GM19372 (cell line): ENCODE measurements around the gene ARMC5.
A peak's percentile ranks its signal among the peaks of the same experiment; 100 is the strongest.
"Not testable (repeated sequence)": the region's sequence is repeated elsewhere in the genome, so short reads cannot be mapped to it uniquely, and the experiment has no call there.

Experiments
- ATAC-seq: cut with Tn5 transposase; IDR thresholded peaks from one replicate; pipeline ENCODE4 v1.9.1; 2021; ENCODE audit warnings: mild to moderate bottlenecking, low read depth, moderate library complexity; ENCODE audit not compliant: unreplicated experiment

Gene ARMC5

GRCh38 chr16:31493506-31494125, 34.3 kb downstream of the ARMC5 start:
- no peak for ATAC-seq

GRCh38 chr16:31496670-31497069, 37.4 kb downstream of the ARMC5 start:
- ATAC-seq: no peak

- ATAC-seq: no peak
Measured at GRCh38 chr16:31498493-31498892, 39.2 kb downstream of the ARMC5 start.

- ATAC-seq: no peak
Measured at GRCh38 chr16:31499928-31500327, 40.6 kb downstream of the ARMC5 start.

GRCh38 chr16:31501226-31501965, 42.1 kb downstream of the ARMC5 start:
- ATAC-seq: no peak

GRCh38 chr16:31501966-31502348, 42.7 kb downstream of the ARMC5 start:
- no peak for ATAC-seq

GRCh38 chr16:31502981-31503380, 43.7 kb downstream of the ARMC5 start:
- no peak for ATAC-seq

GRCh38 chr16:31503555-31503954, 44.3 kb downstream of the ARMC5 start:
- ATAC-seq: not testable (repeated sequence)

- no peak for ATAC-seq
Measured at GRCh38 chr16:31504159-31504558, 44.9 kb downstream of the ARMC5 start.

GRCh38 chr16:31505483-31505882, 46.2 kb downstream of the ARMC5 start:
- no peak for ATAC-seq

GRCh38 chr16:31507617-31507928, 48.3 kb downstream of the ARMC5 start:
- no peak for ATAC-seq

GRCh38 chr16:31507929-31508705, 48.8 kb downstream of the ARMC5 start, which contains the start of gene RUSF1:
Gene RUSF1 (minus strand): TSS chr16:31508391. CDS start chr16:31508373, 18 bp downstream.
- ATAC-seq: peak; percentile 92

GRCh38 chr16:31508706-31509195, 49.5 kb downstream of the ARMC5 start:
- ATAC-seq: peak; percentile 3

GRCh38 chr16:31513126-31513525, 53.8 kb downstream of the ARMC5 start:
- no peak for ATAC-seq

- ATAC-seq: no peak
Measured at GRCh38 chr16:31513884-31514283, 54.6 kb downstream of the ARMC5 start.
